GM10266 (cell line): ENCODE measurements around the gene SEMA4G.

Experiments used
- DNase-seq: peaks from one replicate; pipeline ENCODE4 v3.0.0; 2012; ENCODE audit errors: extremely low spot score
- TF ChIP-seq, protein P1 (sequence below): IDR thresholded peaks from 2 replicates; pipeline ENCODE4 v1.5.1; 2012; ENCODE audit warnings: mild to moderate bottlenecking, low read depth; ENCODE audit not compliant: control insufficient read depth, insufficient read depth; ENCODE audit errors: missing control alignments

SEMA4G gene

DNA sequence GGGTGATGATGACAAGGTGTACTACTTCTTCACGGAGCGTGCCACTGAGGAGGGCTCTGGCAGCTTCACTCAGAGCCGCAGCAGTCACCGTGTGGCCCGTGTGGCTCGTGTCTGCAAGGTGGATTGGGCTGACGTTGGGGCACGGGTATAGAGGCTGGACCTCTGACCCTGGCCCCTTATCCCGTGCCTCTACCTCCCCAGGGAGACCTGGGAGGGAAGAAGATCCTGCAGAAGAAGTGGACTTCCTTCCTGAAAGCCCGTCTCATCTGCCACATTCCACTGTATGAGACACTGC lies 9.5 kb downstream of the SEMA4G start:
- no peak for DNase-seq
- TF ChIP-seq, protein P1, sequence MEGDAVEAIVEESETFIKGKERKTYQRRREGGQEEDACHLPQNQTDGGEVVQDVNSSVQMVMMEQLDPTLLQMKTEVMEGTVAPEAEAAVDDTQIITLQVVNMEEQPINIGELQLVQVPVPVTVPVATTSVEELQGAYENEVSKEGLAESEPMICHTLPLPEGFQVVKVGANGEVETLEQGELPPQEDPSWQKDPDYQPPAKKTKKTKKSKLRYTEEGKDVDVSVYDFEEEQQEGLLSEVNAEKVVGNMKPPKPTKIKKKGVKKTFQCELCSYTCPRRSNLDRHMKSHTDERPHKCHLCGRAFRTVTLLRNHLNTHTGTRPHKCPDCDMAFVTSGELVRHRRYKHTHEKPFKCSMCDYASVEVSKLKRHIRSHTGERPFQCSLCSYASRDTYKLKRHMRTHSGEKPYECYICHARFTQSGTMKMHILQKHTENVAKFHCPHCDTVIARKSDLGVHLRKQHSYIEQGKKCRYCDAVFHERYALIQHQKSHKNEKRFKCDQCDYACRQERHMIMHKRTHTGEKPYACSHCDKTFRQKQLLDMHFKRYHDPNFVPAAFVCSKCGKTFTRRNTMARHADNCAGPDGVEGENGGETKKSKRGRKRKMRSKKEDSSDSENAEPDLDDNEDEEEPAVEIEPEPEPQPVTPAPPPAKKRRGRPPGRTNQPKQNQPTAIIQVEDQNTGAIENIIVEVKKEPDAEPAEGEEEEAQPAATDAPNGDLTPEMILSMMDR: no peak

DNA sequence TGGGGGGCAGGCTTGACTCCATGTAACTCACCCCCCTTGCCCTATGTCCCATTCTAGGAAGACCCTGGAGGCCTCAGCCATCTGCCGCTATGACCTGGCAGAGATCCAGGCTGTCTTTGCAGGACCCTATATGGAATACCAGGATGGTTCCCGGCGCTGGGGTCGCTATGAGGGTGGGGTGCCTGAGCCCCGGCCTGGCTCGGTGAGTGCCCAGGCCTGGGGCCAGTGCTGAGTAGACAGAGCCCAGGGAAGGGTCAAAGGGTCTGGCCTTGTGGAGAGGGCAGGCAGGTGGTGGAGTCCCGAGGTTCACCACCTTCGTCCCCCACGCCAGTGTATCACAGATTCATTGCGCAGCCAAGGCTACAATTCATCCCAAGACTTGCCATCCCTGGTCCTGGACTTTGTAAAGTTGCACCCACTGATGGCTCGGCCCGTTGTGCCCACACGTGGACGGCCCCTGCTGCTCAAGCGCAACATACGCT lies 10.5 kb downstream of the SEMA4G start:
- no peak for DNase-seq
- TF ChIP-seq, protein P1: no peak

DNA sequence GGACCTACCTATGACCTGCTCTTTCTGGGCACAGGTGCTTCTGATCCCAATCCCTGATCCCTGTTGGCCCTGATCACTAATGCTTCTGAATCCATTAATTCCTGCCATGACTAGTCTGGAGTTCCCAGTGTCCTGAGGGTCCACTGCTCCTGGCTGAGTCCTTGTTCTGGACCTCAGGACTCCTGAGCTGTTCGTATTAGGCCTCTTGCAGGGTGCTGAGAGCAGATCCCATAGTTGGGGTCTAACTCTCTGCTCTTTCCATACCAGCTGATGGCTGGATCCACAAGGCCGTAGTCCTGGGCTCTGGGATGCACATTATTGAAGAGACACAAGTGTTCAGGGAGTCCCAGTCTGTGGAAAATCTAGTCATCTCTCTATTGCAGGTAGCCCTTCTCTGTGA lies 11.0 kb downstream of the SEMA4G start:
- TF ChIP-seq, protein P1: no peak
- DNase-seq: no peak

DNA sequence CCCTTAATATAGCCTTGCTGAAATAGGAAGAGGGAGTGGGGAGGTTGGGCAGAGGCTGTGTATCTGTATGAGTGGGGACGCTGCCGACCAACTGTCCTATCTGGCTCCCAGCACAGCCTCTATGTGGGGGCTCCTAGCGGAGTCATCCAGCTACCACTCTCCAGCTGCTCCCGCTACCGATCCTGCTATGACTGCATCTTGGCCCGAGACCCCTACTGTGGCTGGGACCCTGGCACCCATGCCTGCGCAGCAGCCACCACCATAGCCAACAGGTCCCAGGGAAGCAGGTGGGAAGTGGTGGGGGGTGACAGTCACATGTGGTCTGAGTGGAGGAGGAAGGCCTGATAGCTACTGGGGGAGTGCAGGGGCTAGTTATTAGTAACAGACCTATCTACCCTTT lies 11.4 kb downstream of the SEMA4G start:
- no peak for DNase-seq

DNA sequence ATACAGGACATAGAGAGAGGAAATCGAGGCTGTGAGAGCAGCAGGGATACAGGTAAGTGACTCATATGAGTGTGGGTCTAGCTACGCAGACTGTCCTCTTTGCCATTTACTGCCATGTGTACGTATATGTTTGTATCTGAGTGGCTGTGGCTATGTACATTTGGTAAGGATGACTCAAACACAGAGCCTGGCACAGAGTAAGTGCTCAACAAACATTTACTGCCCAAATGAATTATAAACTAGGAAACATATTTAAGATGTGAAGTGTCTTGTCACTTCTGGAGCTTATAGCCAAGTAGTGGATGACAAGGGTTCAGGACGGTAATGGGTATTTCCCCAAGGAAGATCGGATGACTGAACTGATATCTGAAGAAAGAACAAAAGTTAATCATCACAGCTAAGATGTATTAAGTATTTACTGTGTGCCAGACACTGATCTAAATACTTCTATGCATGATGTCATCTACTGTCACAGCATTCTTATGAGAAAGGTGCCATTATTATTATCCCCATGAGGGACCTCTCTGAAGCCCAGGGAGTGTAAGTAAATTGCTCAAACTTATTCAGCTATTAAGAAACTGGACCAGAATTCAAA lies 12.0 kb downstream of the SEMA4G start:
- no peak for DNase-seq
- TF ChIP-seq, protein P1: no peak

More for the DNA sequence above, 11.4 kb downstream of the SEMA4G start:
- TF ChIP-seq, protein P1: no peak

DNA sequence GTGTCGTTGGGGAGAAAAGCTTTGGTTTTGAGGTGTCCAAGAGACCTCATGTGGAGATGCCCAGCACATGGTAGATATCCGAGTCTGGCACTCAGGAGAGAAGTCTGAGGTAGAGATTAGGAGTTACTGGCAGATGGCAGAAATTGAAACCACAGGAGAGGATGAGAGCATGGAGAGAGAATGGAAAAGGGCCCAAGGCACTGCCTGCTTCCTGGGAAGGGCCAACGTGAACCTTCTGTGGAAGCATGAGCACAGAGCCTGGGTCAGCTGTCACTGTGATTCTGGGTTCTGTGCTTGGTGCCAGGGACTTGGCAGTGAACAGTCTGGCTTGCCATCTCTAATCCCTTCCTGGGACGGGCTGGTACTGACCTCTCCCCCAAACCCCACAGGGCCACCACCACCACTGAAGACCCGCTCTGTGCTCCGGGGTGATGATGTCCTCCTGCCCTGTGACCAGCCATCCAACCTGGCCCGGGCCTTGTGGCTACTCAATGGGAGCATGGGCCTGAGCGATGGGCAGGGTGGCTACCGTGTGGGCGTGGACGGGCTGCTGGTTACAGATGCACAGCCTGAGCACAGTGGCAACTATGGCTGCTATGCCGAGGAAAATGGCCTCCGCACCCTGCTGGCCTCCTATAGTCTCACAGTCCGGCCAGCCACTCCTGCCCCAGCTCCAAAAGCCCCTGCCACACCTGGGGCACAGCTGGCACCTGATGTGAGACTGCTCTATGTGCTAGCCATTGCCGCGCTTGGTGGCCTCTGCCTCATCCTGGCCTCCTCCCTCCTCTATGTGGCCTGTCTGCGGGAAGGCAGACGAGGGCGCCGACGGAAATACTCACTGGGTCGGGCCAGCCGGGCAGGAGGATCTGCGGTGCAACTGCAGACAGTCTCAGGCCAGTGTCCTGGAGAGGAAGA lies 13.9 kb downstream of the SEMA4G start:
- no peak for DNase-seq
- TF ChIP-seq, protein P1: no peak
